ENCODE data around the gene CFAP77.

The CFAP77 gene

DNA sequence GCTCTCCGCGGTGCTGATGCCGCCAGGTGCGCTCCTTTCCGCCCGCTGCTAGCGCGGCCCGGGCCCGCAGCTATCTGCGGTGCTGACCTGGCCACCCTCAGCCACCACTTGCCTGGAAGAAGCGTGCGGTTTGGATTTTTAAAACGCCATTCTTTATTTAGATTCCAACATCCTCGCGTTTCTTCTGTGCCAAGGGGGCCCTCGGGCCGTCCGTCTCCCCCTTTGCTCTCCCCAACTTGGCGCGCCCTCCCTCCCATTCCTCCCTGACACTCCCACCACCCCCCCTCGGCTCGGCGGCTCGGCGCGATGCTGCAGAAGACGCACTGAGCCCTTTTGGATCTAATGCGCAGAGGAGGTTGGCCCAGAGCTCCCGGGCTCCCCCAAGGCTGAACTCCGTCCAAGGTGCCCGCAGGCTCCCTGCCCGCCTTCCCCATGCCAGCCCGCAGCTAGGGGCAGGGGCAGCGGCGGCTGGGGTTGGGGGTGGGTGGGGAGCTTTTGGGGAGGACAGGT, 172.3 kb downstream of the CFAP77 start, which contains the start of gene BARHL1:
Gene BARHL1 (plus strand): TSS at position 331 of the 510 bp plus-strand sequence. CDS start 192 bp downstream, outside the sequence.
- DNase-seq (ENCODE audit: low read depth in 2 of 2), result no peak

DNA sequence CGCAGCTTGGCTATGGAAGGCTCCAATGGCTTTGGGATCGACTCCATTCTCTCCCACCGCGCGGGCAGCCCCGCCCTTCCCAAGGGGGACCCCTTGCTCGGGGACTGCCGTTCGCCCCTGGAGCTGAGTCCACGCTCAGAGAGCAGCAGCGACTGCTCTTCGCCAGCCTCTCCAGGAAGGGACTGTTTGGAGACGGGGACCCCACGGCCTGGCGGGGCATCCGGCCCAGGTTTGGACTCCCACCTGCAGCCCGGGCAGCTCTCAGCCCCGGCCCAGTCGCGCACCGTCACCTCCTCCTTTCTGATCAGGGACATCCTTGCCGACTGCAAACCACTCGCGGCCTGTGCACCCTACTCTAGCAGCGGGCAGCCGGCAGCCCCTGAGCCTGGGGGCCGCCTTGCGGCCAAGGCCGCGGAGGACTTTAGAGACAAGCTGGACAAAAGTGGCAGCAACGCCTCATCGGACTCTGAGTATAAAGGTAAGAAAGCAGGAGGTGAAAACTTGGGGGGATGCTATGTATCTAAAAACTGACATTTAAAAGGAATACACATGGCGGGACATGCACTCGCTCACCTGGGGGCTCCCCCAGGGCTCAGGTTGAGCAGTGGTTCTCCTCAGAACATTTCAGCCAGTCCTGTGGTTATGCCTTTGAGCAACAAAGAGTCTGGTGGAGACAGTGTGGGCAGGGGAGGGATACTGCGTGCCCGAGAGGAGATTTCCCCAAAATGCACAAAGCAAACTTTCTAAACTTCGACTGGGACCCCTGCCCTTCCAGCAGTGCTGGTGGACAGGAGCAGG, 173.0 kb downstream of the CFAP77 start:
- no peak for DNase-seq (ENCODE audit: low read depth in 2 of 2)

DNA sequence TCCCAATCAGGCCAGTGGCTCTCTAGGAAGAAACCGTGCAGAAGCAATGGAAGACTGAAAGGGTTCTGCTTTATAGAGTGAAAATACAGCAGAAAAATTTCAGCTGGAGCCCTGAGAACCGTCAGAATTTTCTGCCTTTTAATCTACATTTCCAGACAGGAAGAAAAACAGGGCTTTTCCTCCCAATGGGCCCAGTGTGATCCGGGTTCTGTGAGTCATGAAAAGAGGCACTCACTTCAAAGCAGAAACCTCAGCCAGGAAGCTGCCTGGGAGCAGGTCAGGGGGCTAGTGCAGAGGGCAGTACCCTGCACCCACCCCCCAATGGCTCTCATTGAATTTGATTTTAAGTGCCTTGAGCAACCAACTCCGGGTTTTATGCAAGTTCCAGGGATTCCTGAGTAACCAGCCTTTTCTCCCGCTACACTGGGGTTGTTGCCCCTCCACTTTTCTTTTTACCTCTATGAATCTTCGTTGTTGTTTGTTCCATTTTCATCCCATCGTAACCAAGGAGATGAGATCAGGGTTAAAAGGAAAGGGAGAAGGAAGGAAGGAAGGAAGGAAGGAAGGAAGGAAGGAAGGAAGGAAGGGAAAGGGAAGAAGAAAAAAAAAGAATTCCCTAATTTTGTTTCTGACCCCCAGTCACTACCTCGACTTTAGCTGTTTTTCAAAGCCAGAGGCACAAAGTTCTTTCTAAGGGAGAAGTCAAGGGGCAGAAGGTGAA, 173.7 kb downstream of the CFAP77 start:
- no peak for DNase-seq (ENCODE audit: low read depth in 2 of 2)

DNA sequence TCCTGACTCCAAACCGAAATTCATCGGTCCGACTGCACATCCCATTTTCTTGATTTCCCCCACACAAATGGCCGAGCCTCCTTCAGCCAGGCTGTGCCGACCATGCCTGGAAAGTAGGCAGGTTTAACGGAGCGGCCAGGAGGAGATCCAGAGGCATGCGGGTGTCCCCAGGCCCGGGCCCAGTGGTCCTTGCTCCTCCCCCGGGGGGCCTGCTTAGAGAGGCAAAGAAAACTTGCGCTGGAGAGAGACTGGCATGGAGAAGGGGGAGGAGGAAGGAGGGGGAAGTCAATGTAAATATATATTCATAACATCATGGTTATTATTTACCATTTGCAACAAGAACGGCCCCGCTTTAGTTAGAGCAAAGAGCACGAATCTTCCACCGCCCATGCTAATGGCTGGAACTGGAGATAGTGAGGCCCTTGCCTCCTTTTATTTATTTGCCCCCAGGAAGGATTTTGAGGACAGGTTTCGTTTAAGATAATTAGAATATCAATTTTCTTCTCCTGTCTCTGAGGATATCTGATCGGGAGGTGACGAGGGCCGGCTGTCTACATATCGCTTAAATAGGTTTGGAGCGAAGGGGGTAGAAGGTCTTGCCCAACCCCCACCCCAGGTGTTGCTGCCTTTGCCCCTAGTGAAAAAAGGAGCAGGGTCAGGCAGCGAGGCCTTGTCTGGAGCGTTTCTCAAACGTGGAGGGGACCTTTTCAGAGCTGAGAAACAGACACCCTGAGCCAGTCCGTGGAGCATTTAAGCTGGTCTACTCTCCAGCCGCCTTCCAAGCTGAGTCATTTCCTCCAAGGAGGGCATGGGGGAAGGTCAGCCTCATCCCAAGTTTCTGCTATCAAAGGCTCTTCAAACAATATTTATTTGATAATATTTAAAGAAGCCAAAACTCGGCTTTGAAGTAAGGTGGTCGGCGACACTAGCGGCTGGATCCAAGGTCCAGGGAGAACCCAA, 174.9 kb downstream of the CFAP77 start:
- no peak for DNase-seq (ENCODE audit: low read depth in 2 of 2)

DNA sequence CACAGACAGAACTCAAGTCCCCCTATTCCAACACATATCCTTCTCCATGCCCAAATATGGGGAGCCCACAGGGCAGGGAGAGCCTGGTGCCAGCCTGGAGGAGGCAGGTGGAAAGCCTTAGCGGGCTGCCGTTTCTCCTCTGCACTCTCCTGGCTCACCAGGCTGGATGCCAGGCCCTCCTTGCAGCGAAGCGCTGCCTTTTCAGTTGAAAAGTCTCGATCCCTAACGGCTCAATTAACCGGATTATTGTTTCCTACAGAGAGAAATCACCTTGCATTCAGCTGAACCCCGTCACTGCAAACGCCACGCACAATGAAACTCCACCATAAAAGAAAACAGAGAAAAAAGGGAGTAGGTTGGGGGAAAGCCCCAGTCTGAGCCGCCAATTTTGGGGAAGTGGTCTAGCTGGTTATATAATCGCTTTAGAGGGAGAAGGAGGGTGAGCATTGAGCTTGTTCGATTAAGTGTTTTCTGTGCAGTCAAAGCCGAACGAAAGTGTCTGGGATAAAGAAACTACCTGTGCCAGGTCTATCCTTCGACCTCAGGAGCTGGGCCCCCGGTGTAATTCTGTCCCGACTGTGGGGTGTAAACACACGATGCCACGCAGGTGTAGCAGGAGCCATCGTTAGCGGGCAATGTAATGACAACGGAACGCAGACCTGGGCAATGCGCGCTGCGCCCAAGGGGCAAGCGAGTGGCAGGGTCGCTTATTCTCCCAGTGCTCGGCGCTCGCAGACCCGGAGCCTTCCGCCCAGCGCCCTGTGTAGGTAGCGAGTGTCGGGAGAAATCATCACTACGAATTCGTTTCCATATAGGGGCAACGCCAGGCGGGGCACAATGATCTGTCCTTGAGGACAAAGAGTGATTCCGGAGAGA, 176.2 kb downstream of the CFAP77 start:
- DNase-seq (ENCODE audit: low read depth in 2 of 2), result no peak

DNA sequence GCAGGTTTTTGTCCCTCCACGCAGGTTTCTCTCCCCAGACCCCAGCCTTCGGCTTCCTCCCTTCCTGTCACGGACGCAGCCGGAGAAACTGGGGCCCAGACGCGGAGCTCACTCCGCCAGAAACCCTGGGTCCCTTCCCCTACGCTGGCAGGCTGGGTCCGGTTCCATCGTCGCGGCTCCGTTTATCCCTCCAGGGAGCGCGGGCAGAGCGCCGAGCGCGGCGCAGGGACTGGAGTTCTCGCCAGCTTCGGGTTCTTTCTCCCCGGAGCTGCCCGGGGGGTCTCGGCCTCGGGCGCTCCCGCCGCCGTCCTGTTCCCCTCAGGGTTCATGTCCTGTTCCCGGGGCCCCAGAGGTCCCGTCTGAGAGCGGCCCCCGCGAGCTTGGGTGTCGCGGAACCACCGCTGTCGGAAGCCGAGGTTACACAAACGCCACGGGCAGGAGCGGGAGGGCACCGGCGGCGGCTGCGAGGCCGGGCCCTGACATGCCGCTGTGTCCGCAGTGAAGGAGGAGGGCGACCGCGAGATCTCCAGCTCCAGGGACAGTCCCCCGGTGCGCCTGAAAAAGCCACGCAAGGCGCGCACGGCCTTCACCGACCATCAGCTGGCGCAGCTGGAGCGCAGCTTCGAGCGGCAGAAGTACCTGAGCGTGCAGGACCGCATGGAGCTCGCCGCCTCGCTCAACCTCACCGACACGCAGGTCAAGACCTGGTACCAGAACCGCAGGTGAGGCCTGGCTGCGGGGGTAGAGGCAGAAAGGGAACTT, 177.0 kb downstream of the CFAP77 start:
- no peak for DNase-seq (ENCODE audit: low read depth in 2 of 2)

DNA sequence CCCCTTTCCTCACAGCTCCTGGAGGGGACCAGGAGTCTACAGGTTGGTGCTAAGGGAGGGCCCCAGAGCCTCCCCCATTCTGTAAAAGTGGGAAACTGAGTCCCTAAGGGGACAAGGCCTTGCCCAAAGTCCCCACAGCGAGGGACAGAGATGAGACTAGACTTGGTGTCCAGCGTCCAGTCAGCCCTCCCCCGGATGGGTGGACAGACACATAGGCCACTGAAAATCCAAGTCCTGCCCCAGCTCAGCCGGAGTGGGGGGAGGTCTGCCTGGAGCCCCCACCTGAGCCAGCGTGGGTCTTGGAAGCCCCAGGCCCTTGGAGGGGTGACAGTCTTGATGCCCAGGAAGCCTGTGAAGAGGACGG, 177.6 kb downstream of the CFAP77 start:
- no peak for DNase-seq (ENCODE audit: low read depth in 2 of 2)

DNA sequence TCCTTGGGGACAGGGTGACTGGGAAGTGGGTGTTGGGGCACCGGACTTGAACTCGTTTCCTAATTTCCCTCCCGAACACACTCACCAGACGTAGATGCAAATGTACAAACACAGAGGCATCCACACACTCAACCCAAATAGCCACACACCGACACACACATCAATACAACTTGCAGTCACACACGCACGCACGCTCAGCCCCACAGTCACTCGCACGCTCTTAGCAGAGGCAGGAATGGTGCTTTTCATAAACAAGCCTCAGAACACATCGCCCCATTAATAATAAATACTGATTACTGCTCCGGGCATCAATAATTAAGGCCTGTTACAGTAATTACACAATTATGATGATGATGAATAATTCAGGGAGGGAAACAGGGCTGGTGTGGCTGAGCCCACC, 178.1 kb downstream of the CFAP77 start:
- no peak for DNase-seq (ENCODE audit: low read depth in 2 of 2)

DNA sequence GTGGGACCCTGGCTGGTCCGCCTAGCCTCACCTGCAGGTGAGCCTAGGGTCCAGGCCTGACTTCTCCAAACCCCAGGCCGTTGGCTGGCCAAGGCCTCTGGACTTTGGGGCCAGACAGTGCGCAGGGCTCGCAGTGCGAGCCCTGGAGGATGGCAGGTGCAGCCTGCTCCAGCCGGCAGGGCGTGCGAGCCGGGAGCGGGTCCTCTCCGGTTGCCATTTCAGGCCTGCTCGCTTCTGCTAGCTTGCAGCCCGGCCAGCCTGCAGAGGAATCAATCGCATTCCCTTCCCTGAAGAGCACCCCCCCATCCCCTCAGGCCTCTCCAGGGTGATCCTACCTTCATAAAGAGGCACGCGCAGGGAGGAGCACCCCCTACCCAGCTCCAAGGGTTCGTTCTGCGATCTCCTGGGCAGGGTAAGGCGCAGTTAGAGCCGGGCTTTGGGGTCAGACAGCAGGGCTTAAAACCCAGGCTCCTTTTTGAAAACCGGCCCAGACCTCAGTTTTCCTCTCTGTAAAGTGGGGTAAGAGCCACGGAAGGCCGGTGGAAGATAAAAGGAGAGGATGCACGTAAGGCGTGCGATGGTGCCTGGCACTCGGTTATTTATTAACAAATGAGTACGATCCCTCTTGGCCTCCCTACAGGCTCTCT, 178.6 kb downstream of the CFAP77 start:
- DNase-seq (ENCODE audit: low read depth in 2 of 2), result no peak

DNA sequence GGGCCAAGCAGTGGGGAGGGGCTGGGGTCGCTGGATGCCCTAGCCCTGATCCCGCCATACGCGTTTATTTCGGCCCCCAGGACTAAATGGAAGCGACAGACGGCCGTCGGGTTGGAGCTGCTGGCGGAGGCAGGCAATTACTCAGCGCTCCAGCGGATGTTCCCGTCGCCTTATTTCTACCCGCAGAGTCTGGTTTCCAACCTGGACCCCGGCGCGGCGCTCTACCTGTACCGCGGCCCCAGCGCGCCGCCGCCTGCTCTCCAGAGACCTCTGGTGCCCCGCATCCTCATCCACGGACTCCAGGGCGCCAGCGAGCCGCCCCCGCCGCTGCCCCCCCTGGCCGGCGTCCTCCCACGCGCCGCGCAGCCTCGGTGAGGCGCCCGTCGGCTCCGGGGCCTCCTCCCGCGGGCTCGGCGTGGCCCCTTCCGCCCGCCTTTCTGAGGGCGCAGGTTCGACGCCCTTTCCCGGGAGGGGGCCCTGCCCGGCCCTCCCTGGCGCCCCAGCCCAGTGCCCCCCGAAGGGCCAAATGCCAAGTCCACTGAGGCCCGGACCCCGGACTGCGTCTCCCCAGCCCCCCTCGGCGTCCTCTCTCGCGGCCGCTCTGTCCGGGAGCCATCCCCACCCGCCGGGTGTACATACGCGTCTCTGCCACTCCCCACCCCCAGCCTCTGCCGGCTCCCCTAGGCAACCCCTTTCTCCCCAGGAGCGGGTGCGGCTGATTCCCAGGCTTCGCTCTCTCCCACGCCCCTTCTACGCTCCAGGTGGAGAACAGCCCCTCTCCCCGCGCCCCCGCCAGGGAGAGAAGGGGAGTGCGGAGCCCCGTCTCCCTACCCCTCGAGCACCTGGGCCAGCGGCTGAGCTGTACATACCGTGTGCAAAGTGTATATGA, 179.4 kb downstream of the CFAP77 start:
- no peak for DNase-seq (ENCODE audit: low read depth in 2 of 2)

DNA sequence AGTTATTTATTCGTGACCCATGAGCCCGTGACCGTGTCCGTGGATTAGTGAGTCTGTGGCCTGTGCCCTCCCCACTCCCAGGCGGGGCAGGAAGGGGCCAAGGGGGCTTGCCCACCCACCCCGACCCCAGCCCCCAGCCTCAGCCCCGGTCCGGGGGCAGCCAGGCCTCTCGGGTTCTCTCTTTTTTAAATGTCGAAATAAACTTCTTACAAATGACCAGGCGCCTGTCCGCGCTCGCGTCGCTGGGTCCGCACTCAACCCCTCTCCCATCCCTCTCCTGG, 180.0 kb downstream of the CFAP77 start:
- no peak for DNase-seq (ENCODE audit: low read depth in 2 of 2)

DNA sequence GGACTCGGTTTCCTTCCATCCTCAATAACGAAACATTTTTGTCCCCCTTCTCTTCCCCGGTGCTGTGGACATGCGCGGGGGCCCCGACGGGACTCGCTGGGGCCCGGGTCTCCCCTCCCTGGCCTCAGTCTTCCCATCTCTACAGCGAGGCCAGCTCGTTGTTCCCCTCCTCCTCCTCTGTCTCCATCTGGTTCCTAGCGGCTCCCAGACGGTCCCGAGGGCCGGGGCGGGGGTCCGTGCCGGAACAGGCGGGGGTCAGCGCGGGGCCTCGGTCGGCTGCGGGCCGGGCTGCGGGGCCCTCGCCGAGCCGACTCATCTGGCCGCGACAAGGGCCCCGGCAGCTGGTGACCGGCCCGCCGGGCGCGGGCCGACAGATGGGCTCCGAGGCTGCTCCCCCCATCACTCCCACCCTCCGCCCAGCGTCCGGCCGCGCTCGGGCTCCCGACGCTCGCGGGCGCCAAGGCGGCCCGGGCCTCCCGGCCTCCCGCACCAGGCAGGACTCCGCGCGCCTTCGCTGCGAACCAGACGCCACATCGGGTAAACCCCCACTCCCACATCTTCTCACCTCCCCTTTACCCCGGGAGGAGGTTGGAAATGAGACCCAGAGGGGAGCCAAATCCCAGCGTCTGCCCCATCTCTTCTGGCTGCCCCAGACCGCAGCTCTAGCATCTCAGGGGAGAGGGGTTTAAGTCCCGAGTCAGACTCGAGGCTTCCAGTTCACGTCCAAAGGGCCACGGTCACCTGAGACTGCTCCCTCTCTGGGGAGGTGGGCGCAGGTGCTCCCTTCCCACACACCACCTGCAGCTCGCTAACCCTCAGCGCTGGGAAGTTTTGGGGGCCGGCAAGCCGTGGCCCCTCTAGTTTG, 180.5 kb downstream of the CFAP77 start:
- no peak for DNase-seq (ENCODE audit: low read depth in 2 of 2)

DNA sequence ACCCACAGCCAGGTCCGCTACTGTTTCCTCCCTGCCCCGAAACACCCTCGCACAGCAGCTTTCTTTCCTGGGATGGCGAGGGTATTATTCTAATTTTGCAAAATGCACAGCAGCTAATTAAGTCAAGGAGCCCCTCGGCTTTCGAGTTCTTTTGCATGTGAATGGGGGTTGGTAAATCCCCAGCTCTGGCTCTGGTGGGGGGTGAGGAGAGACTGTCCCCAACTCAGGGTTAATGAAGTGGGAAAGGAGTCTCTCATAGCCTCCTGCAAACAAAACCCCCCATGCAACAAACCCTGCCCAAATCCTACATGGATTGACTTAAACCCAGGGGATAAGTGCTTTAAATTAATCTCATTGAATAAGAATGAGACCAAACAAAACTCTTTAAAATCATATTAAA, 181.2 kb downstream of the CFAP77 start:
- DNase-seq (ENCODE audit: low read depth in 2 of 2), result no peak

DNA sequence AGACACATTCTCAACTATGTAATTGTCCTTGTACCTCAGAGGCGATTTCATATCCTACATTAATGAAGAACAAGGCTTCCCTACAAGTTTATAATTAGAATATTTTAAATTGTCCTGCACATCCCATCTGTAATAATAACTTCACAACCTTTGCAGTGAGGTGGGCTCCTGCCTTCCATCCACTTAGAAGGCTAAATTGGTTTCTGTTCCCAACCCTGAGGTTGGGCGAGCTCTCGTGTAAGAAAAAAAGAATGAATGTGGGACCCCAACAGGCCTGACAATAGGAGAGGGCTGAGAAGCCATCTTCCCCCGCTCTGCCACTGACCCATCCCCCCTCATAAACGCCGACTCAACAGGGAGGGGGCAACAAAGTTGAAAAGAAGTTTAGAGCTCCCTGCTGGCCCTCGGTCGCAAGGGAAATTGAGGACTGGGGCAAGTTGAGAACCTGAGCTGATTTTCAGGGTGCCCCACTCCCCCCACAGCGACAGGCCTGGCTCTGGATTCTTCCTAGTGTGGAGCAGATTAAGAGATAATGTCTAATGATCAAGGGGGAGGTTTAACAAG, 181.8 kb downstream of the CFAP77 start:
- no peak for DNase-seq (ENCODE audit: low read depth in 2 of 2)

DNA sequence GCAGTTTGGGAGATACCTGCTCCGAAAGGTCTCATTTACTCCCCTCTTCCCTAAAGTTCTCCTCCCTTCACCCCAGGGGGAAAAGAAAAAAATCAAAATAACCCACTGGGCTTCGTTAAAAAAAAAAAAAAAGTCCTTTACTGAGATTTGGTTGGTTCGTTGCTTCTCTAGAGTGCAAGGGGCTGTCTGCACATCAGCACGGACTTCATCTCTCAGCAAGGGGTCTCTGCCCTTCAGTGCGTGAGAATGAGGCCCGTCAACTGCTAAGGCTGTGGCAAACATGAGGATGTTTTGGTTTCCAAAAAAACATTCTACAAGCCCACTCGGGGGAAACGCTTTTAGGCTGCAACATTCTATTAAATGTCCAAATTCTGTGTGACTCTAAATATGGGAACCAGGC, 182.4 kb downstream of the CFAP77 start:
- DNase-seq (ENCODE audit: low read depth in 2 of 2), result no peak

DNA sequence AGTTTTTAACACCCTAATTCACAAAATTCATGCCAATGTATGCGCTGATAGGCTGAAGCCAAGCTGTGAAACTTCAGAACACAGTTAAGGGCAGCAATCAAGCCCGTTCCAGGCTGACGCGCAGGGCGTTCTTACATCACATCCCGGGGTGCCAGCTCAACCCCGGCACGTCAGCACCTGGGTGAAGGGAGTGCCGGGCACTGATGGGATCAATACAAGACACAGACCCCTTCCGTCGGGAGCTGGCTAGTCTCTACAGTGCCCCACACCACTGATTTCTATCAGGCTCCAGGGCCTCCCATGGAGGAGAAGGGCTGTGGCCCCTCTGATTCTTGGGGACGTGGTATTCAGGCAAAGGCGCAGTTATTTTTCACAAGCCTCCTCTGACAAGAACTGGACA, 184.4 kb downstream of the CFAP77 start:
- no peak for DNase-seq (ENCODE audit: low read depth in 2 of 2)

DNA sequence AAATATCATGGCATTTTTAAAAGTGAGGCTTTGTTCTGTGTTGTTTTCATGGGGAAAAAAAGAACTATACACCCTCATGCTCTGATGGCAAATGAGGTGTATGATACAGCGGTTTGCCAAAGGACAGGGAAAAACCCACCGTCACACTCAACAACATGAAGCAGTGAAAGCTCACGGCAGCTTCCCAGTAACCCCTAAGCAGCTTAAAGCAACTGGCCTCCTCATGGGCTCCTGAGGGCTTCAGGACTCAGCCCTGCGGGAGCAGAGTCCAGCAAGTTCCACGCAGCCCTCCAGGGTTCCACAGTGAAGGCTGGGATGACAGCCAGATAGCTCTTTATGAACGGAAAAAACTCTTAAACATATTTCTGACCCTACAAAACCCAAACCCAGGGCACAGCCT, 185.3 kb downstream of the CFAP77 start:
- no peak for DNase-seq (ENCODE audit: low read depth in 2 of 2)

DNA sequence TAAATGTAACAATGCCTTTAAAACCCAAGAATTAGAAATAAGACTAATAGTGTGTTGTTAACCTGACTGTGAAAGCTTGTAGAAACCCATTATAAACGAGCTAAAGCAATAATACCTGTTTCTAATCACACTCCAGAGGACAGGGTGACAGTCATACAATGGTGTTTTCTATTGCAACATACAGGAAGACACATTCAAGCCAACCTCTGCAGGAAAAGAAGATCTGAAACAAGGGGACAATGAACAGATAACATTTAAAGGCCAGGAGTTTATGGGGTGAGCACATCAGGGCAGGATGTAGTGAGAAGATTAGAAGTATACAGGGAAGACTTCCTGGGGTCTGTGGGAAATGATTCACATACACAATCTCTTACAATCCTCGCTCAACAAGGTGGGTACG, 186.2 kb downstream of the CFAP77 start:
- no peak for DNase-seq (ENCODE audit: low read depth in 2 of 2)

Data from stimulated activated CD4-positive, alpha-beta T cell treated with anti-CD3 and anti-CD28 coated beads, Interleukin-15, amount 100 ng/mL, for 48 hours (primary cell).